Liver (tissue), 3 donors: ENCODE data around the gene NANOS1.
"Not testable (repeated sequence)": the region's sequence is repeated elsewhere in the genome, so short reads cannot be mapped to it uniquely, and the experiment has no call there.

ENCODE experiments used
- ATF3 ChIP-seq: IDR thresholded peaks from 2 replicates; pipeline ENCODE4 v1.6.1; 2016; ENCODE audit warnings: antibody characterized with exemption
- EGR1 ChIP-seq, 2 donors: IDR thresholded peaks; 2 replicates each; pipeline ENCODE4 v1.6.1; 2016 to 2018; ENCODE audit warnings: antibody characterized with exemption in 2 of 2, low read depth in 2 of 2
- FOXA1 ChIP-seq: IDR thresholded peaks from 2 replicates; pipeline ENCODE4 v1.6.1; 2016; ENCODE audit warnings: antibody characterized with exemption
- GABPA ChIP-seq, 2 donors: IDR thresholded peaks in 1 of 2; conservative IDR thresholded peaks in 1 of 2; 2 replicates each; pipeline ENCODE4 v1.6.1; 2016; ENCODE audit warnings: antibody characterized with exemption in 2 of 2, mild to moderate bottlenecking in 1 of 2, moderate library complexity in 1 of 2
- HNF4A ChIP-seq, 2 donors: conservative IDR thresholded peaks; 2 replicates each; pipeline ENCODE4 v1.6.1; 2016; ENCODE audit warnings: antibody characterized with exemption in 2 of 2, mild to moderate bottlenecking in 2 of 2
- MAX ChIP-seq: IDR thresholded peaks from 2 replicates; pipeline ENCODE4 v1.6.1; 2016; ENCODE audit warnings: antibody characterized with exemption
- RAD21 ChIP-seq, 2 donors: IDR thresholded peaks; 2 replicates each; pipeline ENCODE4 v1.6.1; 2016; ENCODE audit warnings: antibody characterized with exemption in 2 of 2, mild to moderate bottlenecking in 2 of 2
- SP1 ChIP-seq: IDR thresholded peaks from 2 replicates; pipeline ENCODE4 v1.6.1; 2018; ENCODE audit warnings: antibody characterized with exemption, mild to moderate bottlenecking
- YY1 ChIP-seq: IDR thresholded peaks from 2 replicates; pipeline ENCODE4 v1.6.1; 2016; ENCODE audit warnings: antibody characterized with exemption, mild to moderate bottlenecking
- TF ChIP-seq, protein P1 (sequence below): fragments of 150-350 bp; IDR thresholded peaks from 2 replicates; pipeline ENCODE4 v1.5.1; 2017; ENCODE audit warnings: improper control_type of control experiment, low read depth, low read length; ENCODE audit not compliant: missing input control
- donor health status: healthy.
- donor health status: healthy.

- TF ChIP-seq, protein P1, sequence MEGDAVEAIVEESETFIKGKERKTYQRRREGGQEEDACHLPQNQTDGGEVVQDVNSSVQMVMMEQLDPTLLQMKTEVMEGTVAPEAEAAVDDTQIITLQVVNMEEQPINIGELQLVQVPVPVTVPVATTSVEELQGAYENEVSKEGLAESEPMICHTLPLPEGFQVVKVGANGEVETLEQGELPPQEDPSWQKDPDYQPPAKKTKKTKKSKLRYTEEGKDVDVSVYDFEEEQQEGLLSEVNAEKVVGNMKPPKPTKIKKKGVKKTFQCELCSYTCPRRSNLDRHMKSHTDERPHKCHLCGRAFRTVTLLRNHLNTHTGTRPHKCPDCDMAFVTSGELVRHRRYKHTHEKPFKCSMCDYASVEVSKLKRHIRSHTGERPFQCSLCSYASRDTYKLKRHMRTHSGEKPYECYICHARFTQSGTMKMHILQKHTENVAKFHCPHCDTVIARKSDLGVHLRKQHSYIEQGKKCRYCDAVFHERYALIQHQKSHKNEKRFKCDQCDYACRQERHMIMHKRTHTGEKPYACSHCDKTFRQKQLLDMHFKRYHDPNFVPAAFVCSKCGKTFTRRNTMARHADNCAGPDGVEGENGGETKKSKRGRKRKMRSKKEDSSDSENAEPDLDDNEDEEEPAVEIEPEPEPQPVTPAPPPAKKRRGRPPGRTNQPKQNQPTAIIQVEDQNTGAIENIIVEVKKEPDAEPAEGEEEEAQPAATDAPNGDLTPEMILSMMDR: not testable (repeated sequence)
- TF ChIP-seq RAD21 (IDR thresholded peaks at IDR 0.05); HNF4A (conservative IDR thresholded peaks at IDR 0.05); SP1; YY1; MAX; FOXA1; ATF3; EGR1 (IDR thresholded peaks at IDR 0.05; ENCODE audit: low read depth in 2 of 2); GABPA (IDR thresholded peaks at IDR 0.05 in 1 of 2, conservative IDR thresholded peaks at IDR 0.05 in 1 of 2): not testable (repeated sequence)
These were observed 1.0 kb upstream of the NANOS1 start for GRCh38 chr10:119028445-119028899.
